H1 (cell line): ENCODE data around the gene UNC93A.

ENCODE experiments used
- CEBPB ChIP-seq: IDR thresholded peaks from 2 replicates; pipeline ENCODE4 v1.6.1; 2012; ENCODE audit warnings: low read depth, low read length
- JUND ChIP-seq: IDR thresholded peaks from 2 replicates; pipeline ENCODE4 v1.6.1; 2011; ENCODE audit warnings: mild to moderate bottlenecking, improper control_type of control experiment, low read length
- POLR2A ChIP-seq, 2 experiments: IDR thresholded peaks; 1 replicate in 1 of 2; 2 replicates in 1 of 2; pipeline ENCODE4 v1.6.1; 2011; ENCODE audit warnings: low read depth in 2 of 2, low read length in 2 of 2, mild to moderate bottlenecking in 2 of 2; ENCODE audit errors: control extremely low read depth in 1 of 2
- POLR2AphosphoS5 ChIP-seq: IDR thresholded peaks from 2 replicates; pipeline ENCODE4 v1.6.1; 2011; ENCODE audit warnings: low read depth, low read length
- RAD21 ChIP-seq, 2 experiments: IDR thresholded peaks in 1 of 2; conservative IDR thresholded peaks in 1 of 2; 2 replicates each; pipeline ENCODE4 v1.6.1; 2011; ENCODE audit warnings: low read depth in 2 of 2, low read length in 2 of 2, improper control_type of control experiment in 1 of 2, inconsistent platforms in 1 of 2, mild to moderate bottlenecking in 1 of 2, moderate library complexity in 1 of 2
- RFX5 ChIP-seq: IDR thresholded peaks from 2 replicates; pipeline ENCODE4 v1.6.1; 2011; ENCODE audit warnings: low read depth, low read length, improper control_type of control experiment, borderline replicate concordance

GRCh38 chr6:167314180-167314821 is 23.2 kb downstream of the UNC93A start:
- TF ChIP-seq CEBPB (no peak), JUND (no peak), RFX5 (no peak), POLR2AphosphoS5 (no peak), POLR2A (IDR thresholded peaks at IDR 0.05; ENCODE audit: control extremely low read depth in 1 of 2, low read depth in 2 of 2, low read length in 2 of 2) (no peak), RAD21 (IDR thresholded peaks at IDR 0.05 in 1 of 2, conservative IDR thresholded peaks at IDR 0.05 in 1 of 2; ENCODE audit: low read depth in 2 of 2, low read length in 2 of 2) (no peak)
